Suppressor macrophage treated with lipopolysaccharide for 4 hours (primary cell): ENCODE measurements around the gene ITPK1.
A peak's percentile ranks its signal among the peaks of the same experiment; 100 is the strongest.

Experiments
- DNase-seq: peaks from one replicate; pipeline ENCODE4 v3.0.0-alpha.2; 2020

The ITPK1 gene

GRCh38 chr14:92907316-92907911, 208.3 kb downstream of the ITPK1 start:
- DNase-seq = no peak

- DNase-seq = no peak
Observed at GRCh38 chr14:92906823-92907222, 208.9 kb downstream of the ITPK1 start.

GRCh38 chr14:92906420-92906819, 209.3 kb downstream of the ITPK1 start:
- DNase-seq = no peak

GRCh38 chr14:92905667-92906066, 210.1 kb downstream of the ITPK1 start:
- DNase-seq = no peak

- no peak for DNase-seq
Observed at GRCh38 chr14:92903359-92903758, 212.4 kb downstream of the ITPK1 start.

GRCh38 chr14:92902726-92903125, 213.0 kb downstream of the ITPK1 start:
- no peak for DNase-seq

- no peak for DNase-seq
Observed at GRCh38 chr14:92902191-92902590, 213.5 kb downstream of the ITPK1 start.

- no peak for DNase-seq
Observed at GRCh38 chr14:92900660-92901059, 215.1 kb downstream of the ITPK1 start.

GRCh38 chr14:92898566-92899131, 217.1 kb downstream of the ITPK1 start:
- DNase-seq = no peak

GRCh38 chr14:92897922-92898565, 217.7 kb downstream of the ITPK1 start:
- DNase-seq = peak; percentile 44

- DNase-seq = no peak
Observed at GRCh38 chr14:92895352-92895878, 220.3 kb downstream of the ITPK1 start.

GRCh38 chr14:92892589-92892988, 223.1 kb downstream of the ITPK1 start:
- DNase-seq = no peak

- no peak for DNase-seq
Observed at GRCh38 chr14:92890830-92891588, 224.7 kb downstream of the ITPK1 start.

GRCh38 chr14:92888896-92889295, 226.8 kb downstream of the ITPK1 start:
- peak; percentile 82 for DNase-seq

- DNase-seq = no peak
Observed at GRCh38 chr14:92887157-92887556, 228.6 kb downstream of the ITPK1 start.
